GM19324 (cell line): ENCODE data around the gene ACAP3.
"Not testable (repeated sequence)": the region's sequence is repeated elsewhere in the genome, so short reads cannot be mapped to it uniquely, and the experiment has no call there.

Source experiments
- ATAC-seq: cut with Tn5 transposase; IDR thresholded peaks from one replicate; pipeline ENCODE4 v1.9.1; 2021; ENCODE audit warnings: mild to moderate bottlenecking, moderate library complexity; ENCODE audit not compliant: unreplicated experiment, low FRiP score

Gene ACAP3

DNA sequence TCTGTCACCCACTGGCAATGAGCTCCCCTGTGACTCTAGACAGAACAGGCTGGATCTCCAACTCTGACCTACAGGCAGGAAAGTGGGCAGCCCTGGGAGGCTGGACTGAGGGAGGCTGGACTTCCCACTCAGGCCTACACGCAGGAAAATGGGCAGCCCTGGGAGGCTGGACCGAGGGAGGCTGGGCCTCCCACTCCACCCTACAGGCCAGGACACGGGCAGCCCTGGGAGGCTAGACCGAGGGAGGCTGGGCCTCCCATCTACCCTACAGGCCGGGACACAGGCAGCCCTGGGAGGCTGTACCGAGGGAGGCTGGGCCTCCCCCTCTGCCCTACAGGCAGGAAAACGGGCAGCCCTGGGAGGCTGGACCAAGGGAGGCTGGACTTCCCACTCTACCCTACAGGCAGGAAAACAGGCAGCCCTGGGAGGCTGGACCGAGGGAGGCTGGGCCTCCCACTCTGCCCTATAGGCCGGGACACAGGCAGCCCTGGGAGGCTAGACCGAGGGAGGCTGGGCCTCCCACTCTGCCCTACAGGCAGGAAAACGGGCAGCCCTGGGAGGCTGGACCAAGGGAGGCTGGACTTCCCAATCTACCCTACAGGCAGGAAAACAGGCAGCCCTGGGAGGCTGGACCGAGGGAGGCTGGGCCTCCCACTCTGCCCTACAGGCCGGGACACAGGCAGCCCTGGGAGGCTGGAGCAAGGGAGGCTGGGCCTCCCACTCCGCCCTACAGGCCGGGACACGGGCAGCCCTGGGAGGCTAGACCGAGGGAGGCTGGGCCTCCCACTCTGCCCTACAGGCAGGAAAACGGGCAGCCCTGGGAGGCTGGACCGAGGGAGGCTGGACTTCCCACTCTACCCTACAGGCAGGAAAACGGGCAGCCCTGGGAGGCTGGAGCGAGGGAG is 59.5 kb downstream of the ACAP3 start:
- not testable (repeated sequence) for ATAC-seq

DNA sequence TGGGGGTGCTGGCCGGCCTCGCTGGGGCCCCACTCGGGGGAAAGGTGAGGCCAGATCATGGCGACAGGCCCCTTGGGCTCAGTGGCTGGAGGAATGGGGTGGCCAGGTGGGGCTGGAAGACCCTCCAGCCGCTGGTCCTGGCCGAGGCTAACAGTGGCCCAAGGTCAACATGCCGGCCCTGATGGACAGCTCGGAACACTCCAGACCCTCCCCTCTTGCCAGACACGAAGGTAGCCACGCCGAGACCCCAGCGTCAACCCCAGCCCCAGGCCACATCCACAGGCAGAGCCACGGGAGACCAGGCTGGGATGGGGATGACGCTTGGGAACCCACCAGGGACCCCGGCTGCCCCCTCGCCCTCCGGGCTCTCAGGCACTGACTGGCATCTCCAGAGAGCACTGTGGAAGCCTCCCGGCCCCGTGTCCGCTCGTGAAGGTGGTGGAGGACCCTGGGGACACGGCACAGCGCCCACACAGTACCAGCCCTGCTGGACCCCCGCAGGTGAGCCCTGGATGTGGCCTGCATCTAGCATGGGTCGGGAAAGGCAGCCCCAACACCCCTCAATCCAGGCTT is 60.3 kb downstream of the ACAP3 start:
- ATAC-seq = no peak

DNA sequence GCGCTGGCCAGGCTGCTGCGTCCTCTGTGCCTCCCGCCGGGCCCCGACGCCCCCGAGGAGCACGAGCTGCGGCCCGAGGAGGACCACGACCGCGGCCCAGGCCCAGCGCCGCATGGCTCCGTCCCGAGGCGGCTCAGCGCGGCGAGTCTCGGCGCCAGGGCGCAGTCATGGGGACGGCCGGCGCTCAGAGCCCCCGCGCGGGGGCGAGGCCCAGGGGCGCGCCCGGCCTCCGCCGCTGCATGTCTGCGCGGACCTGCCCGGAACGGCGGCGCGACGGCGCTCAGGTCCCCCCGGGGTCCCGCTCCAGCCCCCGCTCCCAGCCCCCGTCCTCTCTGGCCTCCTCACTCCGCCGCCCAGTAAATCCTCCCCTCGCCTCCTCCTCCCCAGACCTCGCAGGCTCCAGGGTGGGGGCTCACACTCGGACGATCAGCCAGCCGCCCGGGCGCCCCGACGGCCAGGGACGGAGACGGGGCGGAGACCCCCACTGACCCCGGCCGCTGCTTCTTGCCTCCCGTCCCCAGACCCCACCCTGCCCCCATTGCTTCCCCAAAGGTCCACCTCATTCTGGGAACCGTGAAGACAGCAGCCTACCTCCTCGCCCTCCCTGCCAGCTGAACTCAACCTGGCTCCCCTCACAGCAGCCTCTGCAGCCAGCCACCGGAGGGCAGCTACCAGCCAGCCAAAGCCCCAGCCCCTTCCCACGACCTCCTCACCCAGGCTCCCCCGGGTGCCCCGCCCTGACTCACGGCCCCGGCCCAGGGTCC is 61.0 kb downstream of the ACAP3 start, which contains the start of gene C1QTNF12:
Gene C1QTNF12 (minus strand): TSS at position 146 of the 764 bp plus-strand sequence. CDS start 32 bp downstream, at position 114.
- no peak for ATAC-seq

DNA sequence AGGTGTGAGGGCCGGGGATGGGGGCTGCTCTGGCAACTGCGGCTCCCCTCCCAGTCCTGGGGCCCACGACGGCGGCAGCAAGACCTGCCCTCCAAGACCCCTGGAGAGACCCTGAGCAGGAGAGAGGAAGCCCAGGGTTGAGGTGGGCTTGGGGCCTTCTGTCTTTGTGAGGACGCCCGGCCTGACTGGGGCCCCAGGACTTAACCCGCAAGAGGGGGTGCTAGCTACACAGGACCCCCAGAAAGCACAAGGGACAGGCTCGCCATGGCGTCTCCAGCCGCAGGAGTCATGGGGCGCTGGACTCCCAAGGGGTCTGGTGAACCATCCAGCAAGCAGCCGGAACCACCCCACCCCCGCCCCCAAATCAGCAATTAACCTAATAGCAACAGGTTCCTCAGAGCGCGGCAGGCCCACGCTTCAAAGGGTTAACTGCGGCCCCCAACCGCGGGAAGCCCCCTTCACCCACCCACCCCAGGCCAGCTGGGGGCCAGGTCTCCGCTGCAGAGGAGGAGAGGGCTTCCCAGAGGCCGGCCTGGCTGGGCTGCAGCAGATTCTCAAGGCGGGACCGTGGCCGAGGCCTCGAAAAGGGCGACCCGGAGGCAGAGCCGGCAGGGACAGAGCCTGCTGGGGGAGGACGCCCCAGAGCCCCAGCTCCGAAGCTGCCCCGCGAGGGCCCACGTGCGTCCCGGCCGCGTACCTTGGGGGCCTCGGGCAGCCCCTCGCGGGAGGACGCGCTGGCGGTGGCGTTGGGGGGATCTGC is 61.7 kb downstream of the ACAP3 start:
- ATAC-seq = no peak

DNA sequence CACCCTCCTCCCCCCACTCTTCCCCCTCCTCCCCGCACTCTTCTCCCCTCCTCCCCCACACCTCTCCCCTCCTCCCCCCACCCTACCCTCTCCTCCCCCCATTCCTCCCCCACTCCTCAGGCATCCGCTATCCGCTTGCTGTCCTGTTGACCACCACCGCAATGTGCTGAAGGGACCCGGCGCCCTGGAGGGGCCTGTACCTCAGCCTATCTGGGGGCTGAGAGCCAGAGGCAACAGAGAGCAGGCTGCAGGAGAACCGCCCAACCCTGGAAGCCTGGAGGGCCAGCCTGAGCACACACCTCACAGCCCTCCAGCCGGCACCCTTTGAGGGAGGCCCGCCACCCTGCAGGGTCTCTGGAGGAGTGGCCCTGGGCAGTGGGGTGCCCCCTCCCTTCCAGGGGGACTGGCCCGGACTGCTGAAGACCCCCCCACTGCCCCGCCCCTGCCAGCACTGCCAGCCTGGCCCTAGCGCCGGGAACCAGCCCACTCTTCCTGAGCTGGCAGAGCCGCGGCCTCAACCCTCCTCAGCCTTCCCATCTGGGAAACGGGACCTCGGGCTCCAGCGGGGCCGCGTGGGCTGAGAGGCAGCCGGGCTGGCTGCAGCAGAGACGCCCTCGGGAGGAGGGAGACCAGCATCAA is 62.4 kb downstream of the ACAP3 start:
- ATAC-seq = no peak

DNA sequence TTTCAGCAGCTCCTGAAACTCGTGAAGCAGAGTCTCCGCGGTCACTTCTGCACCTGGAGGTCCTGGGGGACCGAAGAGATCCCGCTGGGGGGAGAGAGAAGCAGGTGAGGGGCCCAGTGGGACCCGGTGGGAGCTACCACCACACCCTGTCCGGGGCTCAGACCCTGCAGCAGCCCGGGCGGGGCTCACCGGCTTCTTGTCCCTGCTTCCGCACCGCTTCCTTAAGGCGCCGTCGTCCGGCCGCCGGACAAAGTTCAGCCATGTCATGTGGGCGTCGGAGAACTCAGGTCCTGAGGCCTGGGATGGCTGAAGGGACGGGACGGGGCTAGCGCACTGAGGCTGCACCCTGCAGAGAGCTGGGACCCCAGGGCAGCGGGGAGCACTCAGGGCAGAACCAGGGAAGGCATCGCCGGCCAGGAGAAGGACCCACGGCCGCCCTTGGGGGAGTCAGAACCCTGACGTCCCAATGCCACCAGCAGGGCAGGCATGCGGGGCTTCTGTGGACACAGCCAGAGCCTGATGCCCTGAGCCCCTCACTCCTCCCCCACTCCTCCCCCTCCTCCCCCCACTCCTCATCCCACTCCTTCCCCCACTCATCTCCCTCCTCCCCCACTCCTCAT is 63.4 kb downstream of the ACAP3 start:
- no peak for ATAC-seq

DNA sequence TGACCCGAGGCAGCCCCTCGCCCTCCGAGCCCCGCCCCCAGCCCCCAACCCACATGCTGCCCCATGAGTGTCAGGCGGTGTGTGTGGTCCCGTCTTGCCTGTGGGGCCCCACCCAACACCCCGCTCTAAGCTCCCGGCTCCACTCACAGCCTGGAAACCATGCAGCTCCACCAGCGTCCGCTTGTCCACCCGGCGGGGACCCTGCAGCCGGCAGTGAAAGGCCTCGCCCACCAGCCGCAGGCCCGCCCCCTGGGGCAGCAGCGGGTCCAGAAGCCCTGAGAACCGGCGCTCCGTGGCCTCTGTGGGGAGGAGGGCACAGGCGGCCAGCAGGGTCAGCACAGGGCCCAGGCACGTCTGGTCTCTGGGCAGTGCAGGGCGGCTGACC is 63.9 kb downstream of the ACAP3 start:
- no peak for ATAC-seq

DNA sequence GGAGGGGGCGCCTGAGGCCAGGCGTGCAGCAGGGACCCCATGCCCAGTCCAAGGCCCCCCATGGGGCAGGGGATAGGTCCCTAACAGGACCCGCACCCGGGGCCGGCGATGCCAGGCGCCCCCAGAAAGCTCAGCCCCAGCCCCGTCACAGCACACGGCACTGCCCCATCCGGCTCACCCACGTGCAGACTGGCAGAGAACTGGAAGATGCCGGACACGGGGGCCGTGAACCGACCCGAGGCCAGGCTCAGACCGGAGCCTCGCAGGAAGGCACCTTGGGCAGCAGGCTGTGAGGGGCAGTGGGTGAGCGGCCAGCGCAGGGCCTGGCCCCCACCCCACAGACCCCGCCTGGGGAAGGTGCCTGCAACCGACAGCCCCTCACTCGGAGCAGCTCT is 64.5 kb downstream of the ACAP3 start:
- no peak for ATAC-seq

DNA sequence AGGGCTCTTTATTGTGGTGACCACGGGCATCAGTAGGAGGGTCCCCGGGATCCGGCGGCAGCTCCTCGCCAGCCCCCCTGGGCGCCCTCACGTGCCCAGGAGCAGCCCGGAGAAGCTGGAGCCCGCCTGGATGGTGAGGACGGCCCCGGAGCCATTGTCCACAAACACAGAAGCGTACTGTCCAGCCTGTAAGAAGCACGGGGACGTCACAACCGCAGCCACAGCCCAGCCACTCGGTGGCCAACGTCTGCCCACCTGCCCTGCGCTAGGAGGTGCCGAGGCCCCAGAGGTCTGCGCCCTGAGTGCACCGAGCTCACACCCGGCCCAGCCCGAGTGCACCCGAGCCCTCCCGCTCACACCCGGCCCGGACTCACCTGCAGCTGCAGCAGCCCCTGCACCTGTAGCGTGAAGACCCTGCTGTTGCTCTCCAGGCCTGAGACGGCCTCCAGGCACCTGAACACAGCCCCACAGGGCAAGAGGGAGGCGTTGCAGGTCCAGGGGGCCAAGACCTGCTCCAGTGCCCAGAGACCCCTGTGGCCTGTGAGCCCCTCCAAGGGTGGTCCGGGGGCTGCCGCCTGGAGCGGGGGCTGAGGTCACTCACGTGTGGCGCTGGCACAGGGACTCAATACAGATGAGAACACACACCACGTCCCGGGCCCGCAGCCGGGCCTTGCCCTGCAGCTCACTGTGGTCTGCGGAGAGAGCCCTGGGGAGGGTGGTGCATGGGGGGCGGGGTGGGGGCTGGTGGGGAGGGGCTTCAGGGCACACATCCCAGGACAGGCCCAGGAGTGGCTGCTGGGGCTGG is 65.1 kb downstream of the ACAP3 start:
- no peak for ATAC-seq
